H1 (cell line): ENCODE results near the gene GPS1. TPM values are rescaled to one million over a fixed set of nuclear protein-coding genes. Genes with fewer than 3 reads are reported as not detected.

ENCODE experiments used
- EGR1 ChIP-seq: IDR thresholded peaks from 2 replicates; pipeline ENCODE4 v1.6.1; 2011; ENCODE audit warnings: low read depth, low read length, borderline replicate concordance
- GTF2F1 ChIP-seq: IDR thresholded peaks from 2 replicates; pipeline ENCODE4 v1.6.1; 2012; ENCODE audit warnings: low read depth, low read length, improper control_type of control experiment, borderline replicate concordance
- JUN ChIP-seq: IDR thresholded peaks from 2 replicates; pipeline ENCODE4 v1.6.1; 2011; ENCODE audit warnings: low read depth, mild to moderate bottlenecking, improper control_type of control experiment, low read length
- NANOG ChIP-seq: IDR thresholded peaks from 2 replicates; pipeline ENCODE4 v1.6.1; 2011; ENCODE audit warnings: low read length, low read depth, mild to moderate bottlenecking, inconsistent platforms; ENCODE audit not compliant: insufficient read depth, poor library complexity, severe bottlenecking
- TAF7 ChIP-seq: optimal IDR thresholded peaks from 2 replicates; pipeline ENCODE3; 2011; ENCODE audit warnings: low read depth, mild to moderate bottlenecking, inconsistent platforms, low read length, moderate library complexity, borderline replicate concordance
- TCF12 ChIP-seq: IDR thresholded peaks from 2 replicates; pipeline ENCODE4 v1.6.1; 2011; ENCODE audit warnings: low read depth, mild to moderate bottlenecking, low read length
- TEAD4 ChIP-seq: IDR thresholded peaks from 2 replicates; pipeline ENCODE4 v1.6.1; 2012; ENCODE audit warnings: low read depth, low read length, inconsistent platforms, mixed read lengths
- polyA plus RNA-seq, 7 experiments: library from polyadenylated mRNA; depleted of rRNA in 3 of 7; stranded (reverse) in 5 of 7; unstranded in 2 of 7; fragments of >200 nt in 5 of 7; fragments of 200-250 nt in 2 of 7; gene quantifications; 1 replicate in 5 of 7; 2 replicates in 1 of 7; 4 replicates in 1 of 7; pipeline versions ENCODE4 v1.2.1 to v1.2.3, GENCODE V29; 2011 to 2013; ENCODE audit warnings: missing spikeins in 2 of 7, mixed read lengths in 2 of 7
- total RNA-seq: library from RNA; stranded (reverse); fragmentation: NEBNext Ultra II Directional; extraction: Animal tissue kit (Norgen Biotek cat#: 25700); gene quantifications from 2 replicates; pipeline ENCODE4 v1.2.1, GENCODE V29; 2021

Gene GPS1
- total and polyA plus RNA-seq, 2 of the 8 experiments (the other 6 are each of a cell fraction or from before 2014, with no cell fraction given): 153 to 277 TPM

GRCh38 chr17:82086941-82087906 lies 35.5 kb downstream of the GPS1 start (continued):
- TF ChIP-seq TCF12: no peak
- TF ChIP-seq EGR1: no peak
- TF ChIP-seq GTF2F1: no peak
- TF ChIP-seq TEAD4: no peak
- no peak for TF ChIP-seq NANOG
- TF ChIP-seq TAF7: no peak
- TF ChIP-seq JUN: no peak
